GM19467 (cell line): Measurements from ENCODE around the gene NUDT8.
"Not testable (repeated sequence)": the region's sequence is repeated elsewhere in the genome, so short reads cannot be mapped to it uniquely, and the experiment has no call there.

Experiments
- ATAC-seq: cut with Tn5 transposase; IDR thresholded peaks from one replicate; pipeline ENCODE4 v1.9.1; 2021; ENCODE audit warnings: mild to moderate bottlenecking, moderate library complexity; ENCODE audit not compliant: unreplicated experiment

The NUDT8 gene

GRCh38 chr11:67596753-67597300 is 32.9 kb downstream of the NUDT8 start:
- ATAC-seq = no peak

GRCh38 chr11:67594480-67594879 is 35.3 kb downstream of the NUDT8 start:
- no peak for ATAC-seq

- no peak for ATAC-seq
These were observed 36.2 kb downstream of the NUDT8 start for GRCh38 chr11:67593565-67593905.

- ATAC-seq = no peak
These were observed 36.7 kb downstream of the NUDT8 start for GRCh38 chr11:67592880-67593564.

GRCh38 chr11:67588899-67589415 is 40.8 kb downstream of the NUDT8 start:
- not testable (repeated sequence) for ATAC-seq

GRCh38 chr11:67588136-67588503 is 41.6 kb downstream of the NUDT8 start:
- ATAC-seq = peak; percentile 22

- no peak for ATAC-seq
These were observed 43.0 kb downstream of the NUDT8 start for GRCh38 chr11:67586568-67587250.

- no peak for ATAC-seq
These were observed 43.8 kb downstream of the NUDT8 start for GRCh38 chr11:67585911-67586310.

- no peak for ATAC-seq
These were observed 44.6 kb downstream of the NUDT8 start for GRCh38 chr11:67584881-67585873.

GRCh38 chr11:67584205-67584880 is 45.4 kb downstream of the NUDT8 start:
- no peak for ATAC-seq

- peak; percentile 57 for ATAC-seq
These were observed 46.2 kb downstream of the NUDT8 start, which contains the start of gene GSTP1 for GRCh38 chr11:67583247-67584204. Gene GSTP1 (plus strand): TSS chr11:67583812. CDS start chr11:67583844, 32 bp downstream.

- ATAC-seq = no peak
These were observed 47.7 kb downstream of the NUDT8 start for GRCh38 chr11:67582011-67582410.

- ATAC-seq = no peak
These were observed 48.3 kb downstream of the NUDT8 start for GRCh38 chr11:67581469-67581868.

GRCh38 chr11:67577951-67578350 is 51.8 kb downstream of the NUDT8 start:
- ATAC-seq = no peak
